ENCODE measurements around the gene NEK6.

Gene NEK6

GRCh38 chr9:124398191-124398935 lies 140.6 kb downstream of the NEK6 start:
- TF ChIP-seq CTCF (IDR thresholded peaks at IDR 0.05; ENCODE audit: low read depth, low read length, missing control alignments): no peak
- Histone ChIP-seq H3K36me3 (replicated peaks) (peaks cover 26% of the 10 kb centered on the region), H3K27ac (no peak overlapping the region), H3K27me3 (replicated peaks) (no peaks in the 10 kb centered on the region), H3K4me3 (ENCODE audit: low read depth, low read length) (no peak overlapping the region)
- DNase-seq: no peak
- in situ Hi-C loops (cut with HindIII; ENCODE audit: low pct_ligation_motif_present, low sequenced_read_pairs): no loop called here

GRCh38 chr9:124399323-124399967 lies 141.7 kb downstream of the NEK6 start:
- H3K27me3 ChIP-seq (replicated peaks): no peaks in the 10 kb centered on the region
- H3K36me3 ChIP-seq (replicated peaks): peaks cover 33% of the 10 kb centered on the region
- in situ Hi-C loops (cut with HindIII; ENCODE audit: low pct_ligation_motif_present, low sequenced_read_pairs): no loop called here
- DNase-seq: peak; percentile 18
- no peak overlapping the region for H3K27ac ChIP-seq
- peak; percentile 25 for TF ChIP-seq CTCF (IDR thresholded peaks at IDR 0.05; ENCODE audit: low read depth, low read length, missing control alignments)
- no peak overlapping the region for H3K4me3 ChIP-seq (ENCODE audit: low read depth, low read length)

- Histone ChIP-seq H3K27me3 (replicated peaks) (no peaks in the 10 kb centered on the region), H3K27ac (no peak overlapping the region), H3K4me3 (ENCODE audit: low read depth, low read length) (no peak overlapping the region), H3K36me3 (replicated peaks) (peaks cover 39% of the 10 kb centered on the region)
- in situ Hi-C loops (cut with HindIII; ENCODE audit: low pct_ligation_motif_present, low sequenced_read_pairs): no loop called here
- no peak for TF ChIP-seq CTCF (IDR thresholded peaks at IDR 0.05; ENCODE audit: low read depth, low read length, missing control alignments)
- DNase-seq: no peak
These were observed 142.5 kb downstream of the NEK6 start for GRCh38 chr9:124399968-124400940.

All from brain microvascular endothelial cell (primary cell).